ENCODE results near the gene SPATA18. TPM values are rescaled to one million over a fixed set of nuclear protein-coding genes. Genes with fewer than 3 reads are reported as not detected.
"Not testable (repeated sequence)": the region's sequence is repeated elsewhere in the genome, so short reads cannot be mapped to it uniquely, and the experiment has no call there.

The SPATA18 gene
- total RNA-seq, 4 donors from 2014 or later = 1.9 to 4.2 (median 2.3) TPM

GRCh38 chr4:52069571-52069970, 18.5 kb downstream of the SPATA18 start:
- DNase-seq (ENCODE audit: low spot score) (no peak), ATAC-seq (ENCODE audit: low FRiP score) (no peak)
- no peak for TF ChIP-seq CTCF (IDR thresholded peaks at IDR 0.05)

- DNase-seq (ENCODE audit: low spot score) (no peak), ATAC-seq (ENCODE audit: low FRiP score) (no peak)
- no peak for TF ChIP-seq CTCF (IDR thresholded peaks at IDR 0.05)
These were observed 20.9 kb downstream of the SPATA18 start for GRCh38 chr4:52071791-52072546.

GRCh38 chr4:52076731-52077130, 25.6 kb downstream of the SPATA18 start:
- DNase-seq (ENCODE audit: low spot score) = no peak
- TF ChIP-seq CTCF (IDR thresholded peaks at IDR 0.05) = no peak
- no peak for ATAC-seq (ENCODE audit: low FRiP score)

GRCh38 chr4:52079659-52080058, 28.6 kb downstream of the SPATA18 start:
- ATAC-seq (ENCODE audit: low FRiP score) (no peak), DNase-seq (ENCODE audit: low spot score) (no peak)
- TF ChIP-seq CTCF (IDR thresholded peaks at IDR 0.05) = no peak

GRCh38 chr4:52081216-52081615, 30.1 kb downstream of the SPATA18 start:
- DNase-seq (ENCODE audit: low spot score) (no peak), ATAC-seq (ENCODE audit: low FRiP score) (no peak)
- no peak for TF ChIP-seq CTCF (IDR thresholded peaks at IDR 0.05)

GRCh38 chr4:52086425-52086824, 35.3 kb downstream of the SPATA18 start:
- not testable (repeated sequence) for DNase-seq (ENCODE audit: low spot score); ATAC-seq (ENCODE audit: low FRiP score)

DNA sequence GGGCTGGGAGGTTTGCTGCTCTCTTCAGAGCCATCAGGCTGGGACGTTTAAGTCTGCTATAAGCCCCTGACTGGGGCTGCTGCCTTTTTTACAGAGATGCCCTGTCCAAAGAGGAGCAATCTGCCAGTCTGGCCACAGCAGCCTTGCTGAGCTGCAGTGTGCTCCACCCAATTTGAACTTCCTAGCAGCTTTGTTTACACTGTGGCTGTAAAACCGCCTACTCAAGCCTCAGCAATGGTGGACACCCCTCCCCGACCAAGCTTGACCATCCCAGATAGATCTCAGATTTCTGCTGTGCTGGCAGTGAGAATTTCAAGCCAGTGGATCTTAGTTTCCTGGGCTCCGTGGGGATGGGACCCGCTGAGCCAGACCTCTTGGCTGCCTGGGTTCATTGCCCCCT, 40.7 kb downstream of the SPATA18 start:
- TF ChIP-seq CTCF (IDR thresholded peaks at IDR 0.05) = no peak
- ATAC-seq (ENCODE audit: low FRiP score) = no peak
- DNase-seq (ENCODE audit: low spot score) = no peak
